GM12874 (cell line): ENCODE results near the gene PEAK1.

ENCODE experiments used
- TF ChIP-seq, protein P1 (sequence below): IDR thresholded peaks from 2 replicates; pipeline ENCODE4 v1.5.1; 2011; ENCODE audit warnings: low read depth, mild to moderate bottlenecking, control low read depth, low read length, moderate library complexity; ENCODE audit not compliant: insufficient read depth

The PEAK1 gene

GRCh38 chr15:77067691-77068367, 352.1 kb downstream of the PEAK1 start:
- TF ChIP-seq, protein P1, sequence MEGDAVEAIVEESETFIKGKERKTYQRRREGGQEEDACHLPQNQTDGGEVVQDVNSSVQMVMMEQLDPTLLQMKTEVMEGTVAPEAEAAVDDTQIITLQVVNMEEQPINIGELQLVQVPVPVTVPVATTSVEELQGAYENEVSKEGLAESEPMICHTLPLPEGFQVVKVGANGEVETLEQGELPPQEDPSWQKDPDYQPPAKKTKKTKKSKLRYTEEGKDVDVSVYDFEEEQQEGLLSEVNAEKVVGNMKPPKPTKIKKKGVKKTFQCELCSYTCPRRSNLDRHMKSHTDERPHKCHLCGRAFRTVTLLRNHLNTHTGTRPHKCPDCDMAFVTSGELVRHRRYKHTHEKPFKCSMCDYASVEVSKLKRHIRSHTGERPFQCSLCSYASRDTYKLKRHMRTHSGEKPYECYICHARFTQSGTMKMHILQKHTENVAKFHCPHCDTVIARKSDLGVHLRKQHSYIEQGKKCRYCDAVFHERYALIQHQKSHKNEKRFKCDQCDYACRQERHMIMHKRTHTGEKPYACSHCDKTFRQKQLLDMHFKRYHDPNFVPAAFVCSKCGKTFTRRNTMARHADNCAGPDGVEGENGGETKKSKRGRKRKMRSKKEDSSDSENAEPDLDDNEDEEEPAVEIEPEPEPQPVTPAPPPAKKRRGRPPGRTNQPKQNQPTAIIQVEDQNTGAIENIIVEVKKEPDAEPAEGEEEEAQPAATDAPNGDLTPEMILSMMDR, result no peak

DNA sequence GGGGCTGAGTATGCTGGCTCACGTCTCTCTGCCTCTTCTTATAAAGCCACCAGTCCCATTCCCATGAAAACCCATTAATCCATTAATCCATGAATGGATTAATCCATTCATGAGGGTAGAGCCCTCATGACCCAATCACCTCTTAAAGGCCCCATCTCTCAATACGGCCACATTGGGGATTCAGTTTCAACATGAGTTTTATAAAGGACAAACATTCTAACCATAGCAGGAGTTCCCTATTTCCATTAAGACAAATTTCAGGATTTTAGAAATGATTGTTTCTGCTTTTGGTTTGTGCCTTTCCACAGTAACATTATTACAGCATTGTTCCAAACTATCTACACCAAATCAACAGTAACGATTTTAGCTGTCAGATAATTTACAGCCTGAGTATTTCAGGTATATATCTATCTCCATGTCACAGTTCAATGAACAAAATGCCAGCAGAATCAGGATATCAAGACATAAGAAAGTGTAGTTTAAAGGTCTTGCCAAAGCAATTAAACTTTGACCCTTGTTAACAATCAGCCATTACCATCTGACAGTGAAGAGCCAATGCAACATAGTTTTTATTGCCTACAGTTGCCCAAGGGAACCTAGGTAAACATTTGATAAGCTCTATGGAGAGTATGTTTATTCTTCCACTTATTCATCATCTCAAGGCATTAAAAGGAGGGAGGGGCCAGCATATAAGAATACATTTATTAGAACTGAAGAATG, 352.8 kb downstream of the PEAK1 start:
- TF ChIP-seq, protein P1, result no peak

DNA sequence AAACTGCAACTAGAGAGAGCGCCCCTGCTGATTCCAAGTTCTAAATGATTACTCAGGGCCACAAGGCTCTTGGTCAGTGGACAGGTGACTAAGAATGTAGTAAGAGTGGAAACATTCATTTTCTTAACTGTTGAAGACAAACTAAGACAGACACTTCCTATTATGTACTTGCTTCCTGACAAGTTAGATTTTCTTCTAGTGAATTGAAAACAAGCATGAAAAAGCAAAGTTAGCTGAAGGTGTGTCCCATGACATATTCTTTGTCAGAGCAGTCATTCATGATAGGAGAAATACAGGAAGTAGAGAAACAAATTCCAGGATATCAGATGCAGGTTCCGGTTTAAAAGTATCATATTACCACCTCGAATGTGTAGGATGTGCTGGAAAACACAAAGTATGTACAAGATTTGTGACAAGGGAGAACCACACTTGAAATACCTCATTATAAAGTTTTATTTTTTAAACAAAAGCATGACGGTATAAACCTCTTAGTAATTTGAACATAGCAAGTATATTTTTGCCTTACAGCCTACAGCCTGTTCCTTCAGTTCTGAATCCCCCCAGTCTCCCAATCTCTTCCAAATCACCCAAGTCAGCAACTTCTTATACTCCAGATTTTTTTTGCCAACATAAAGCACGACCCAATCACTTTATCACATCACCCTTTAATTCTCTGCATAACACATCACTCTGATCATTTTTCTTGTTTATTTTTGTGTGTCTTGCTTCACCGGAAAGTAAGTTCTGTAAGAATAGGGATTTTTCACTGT, 355.2 kb downstream of the PEAK1 start:
- TF ChIP-seq, protein P1, result no peak

GRCh38 chr15:77064063-77064462, 355.8 kb downstream of the PEAK1 start:
- TF ChIP-seq, protein P1, result no peak

DNA sequence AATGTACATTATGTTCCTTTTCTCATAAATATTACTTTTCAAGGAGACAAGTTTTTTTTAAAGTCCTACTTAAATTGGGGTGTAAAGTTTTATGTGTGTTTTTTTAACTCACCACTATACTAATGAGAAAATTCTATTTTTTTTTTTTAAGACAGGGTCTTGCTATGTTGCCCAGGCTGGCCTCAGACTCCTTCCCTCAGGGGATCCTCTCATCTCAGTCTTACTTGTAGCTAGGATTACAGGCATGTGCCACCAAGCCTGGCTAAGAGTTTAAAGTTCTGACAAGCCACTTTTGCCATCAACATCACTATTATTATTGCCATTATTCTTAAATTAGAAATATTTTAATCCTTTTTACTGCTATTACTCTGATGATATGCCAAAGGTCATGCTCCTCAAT, 356.7 kb downstream of the PEAK1 start:
- TF ChIP-seq, protein P1, result no peak

DNA sequence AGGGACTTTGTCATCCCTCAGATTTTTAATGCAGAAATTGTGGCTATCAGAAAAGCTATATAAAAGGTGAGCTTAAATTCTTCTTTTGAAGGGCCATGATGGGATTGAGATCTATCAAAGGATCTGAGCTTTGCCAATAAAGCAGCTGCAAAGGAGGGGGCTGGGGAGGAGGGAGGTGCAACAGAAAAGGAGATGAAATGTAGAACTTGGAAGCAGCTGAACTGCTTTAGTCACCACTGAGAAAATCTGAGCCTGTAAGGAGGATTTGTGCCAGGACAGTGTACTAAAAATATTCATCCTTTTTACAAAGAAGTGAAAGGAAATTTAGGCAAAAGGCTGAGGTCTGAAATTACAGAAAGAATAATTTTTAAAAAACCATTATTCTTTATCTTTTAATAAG, 359.4 kb downstream of the PEAK1 start:
- TF ChIP-seq, protein P1, result no peak

GRCh38 chr15:77059786-77060361, 360.0 kb downstream of the PEAK1 start:
- TF ChIP-seq, protein P1, result no peak
